ENCODE data around the gene ZBTB38. TPM values are rescaled to one million over a fixed set of nuclear protein-coding genes. Genes with fewer than 3 reads are reported as not detected.

ZBTB38 gene
- 10 to 100 TPM; 29.4 to 75.2 (median 36.6) TPM for total RNA-seq
- long read RNA-seq, partial matches to known transcripts: 0 of 4 reads
- long read RNA-seq, other reads (novel, unspliced or antisense): 2 of 4 reads

DNA sequence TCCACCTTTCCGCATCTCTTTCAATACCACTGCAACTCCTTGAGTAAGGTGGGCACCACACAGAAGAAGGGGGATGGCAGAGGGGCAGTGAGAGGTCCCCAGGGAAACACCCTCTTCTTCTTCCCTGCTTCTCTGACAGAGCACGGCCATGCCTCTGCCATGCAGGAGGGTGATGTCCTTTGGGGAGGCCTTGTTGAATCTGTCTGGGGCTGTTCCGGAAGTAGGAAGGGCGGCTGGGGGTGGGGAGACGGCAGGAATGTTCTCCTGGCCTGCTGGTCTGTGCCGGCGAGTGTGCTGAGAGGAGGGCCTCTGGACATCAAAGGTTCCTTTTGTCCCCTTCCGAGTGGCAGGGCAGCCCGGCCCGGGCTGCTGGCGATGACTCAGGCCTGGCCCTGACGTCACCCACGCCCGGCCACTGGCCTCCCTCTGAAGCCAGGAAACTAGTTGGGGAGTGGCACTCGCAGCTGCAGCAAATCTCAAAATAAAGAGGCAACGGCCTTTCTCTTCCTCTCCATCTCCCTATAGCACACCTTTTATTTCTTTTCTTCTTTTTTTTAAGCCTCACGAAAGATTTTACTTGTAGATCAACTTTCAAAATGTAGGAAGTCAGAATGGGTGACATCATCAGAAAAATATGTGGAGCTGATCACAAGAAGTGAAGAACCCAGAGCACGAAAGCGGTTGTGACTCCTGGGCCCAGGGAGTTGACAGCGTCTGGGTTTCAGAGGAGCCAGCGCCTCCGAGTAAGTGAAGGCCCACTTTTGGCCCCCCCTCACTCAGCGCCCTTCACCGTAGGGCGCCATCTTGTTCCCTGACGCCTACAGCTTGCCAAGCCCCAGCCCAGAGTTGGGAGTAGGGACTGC is at the start of gene ZBTB38:
Gene ZBTB38, plus strand, starts transcription at position 443 of the 863 bp plus-strand sequence. CDS start 73,885 bp downstream, outside the sequence.
- ATAC-seq (peak; percentile 80 to 87 (median 86)), DNase-seq (peak; percentile 77 to 83 (median 77))
- Histone ChIP-seq H3K9me3 (no peaks in the 10 kb centered on the region), H3K27ac (peak within 1 kb of the TSS; percentile 60 to 79 (median 66)), H3K36me3 (no peaks in the 10 kb centered on the region), H3K4me1 (no peaks in the 10 kb centered on the region), H3K4me3 (no peak within 1 kb of the TSS), H3K27me3 (no peaks in the 10 kb centered on the region)
- intact Hi-C loops (cut with DNase I): no loop called here
- TF ChIP-seq, protein P1, sequence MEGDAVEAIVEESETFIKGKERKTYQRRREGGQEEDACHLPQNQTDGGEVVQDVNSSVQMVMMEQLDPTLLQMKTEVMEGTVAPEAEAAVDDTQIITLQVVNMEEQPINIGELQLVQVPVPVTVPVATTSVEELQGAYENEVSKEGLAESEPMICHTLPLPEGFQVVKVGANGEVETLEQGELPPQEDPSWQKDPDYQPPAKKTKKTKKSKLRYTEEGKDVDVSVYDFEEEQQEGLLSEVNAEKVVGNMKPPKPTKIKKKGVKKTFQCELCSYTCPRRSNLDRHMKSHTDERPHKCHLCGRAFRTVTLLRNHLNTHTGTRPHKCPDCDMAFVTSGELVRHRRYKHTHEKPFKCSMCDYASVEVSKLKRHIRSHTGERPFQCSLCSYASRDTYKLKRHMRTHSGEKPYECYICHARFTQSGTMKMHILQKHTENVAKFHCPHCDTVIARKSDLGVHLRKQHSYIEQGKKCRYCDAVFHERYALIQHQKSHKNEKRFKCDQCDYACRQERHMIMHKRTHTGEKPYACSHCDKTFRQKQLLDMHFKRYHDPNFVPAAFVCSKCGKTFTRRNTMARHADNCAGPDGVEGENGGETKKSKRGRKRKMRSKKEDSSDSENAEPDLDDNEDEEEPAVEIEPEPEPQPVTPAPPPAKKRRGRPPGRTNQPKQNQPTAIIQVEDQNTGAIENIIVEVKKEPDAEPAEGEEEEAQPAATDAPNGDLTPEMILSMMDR (IDR thresholded peaks at IDR 0.05): no peak
- peak; percentile 46 for TF ChIP-seq POLR2A (IDR thresholded peaks at IDR 0.05)
- 46% methylated on average over 17 of the region's 26 CpGs for WGBS (ENCODE audit: insufficient coverage, low coverage, low lambda C conversion rate, missing lambda C conversion rate)

- TF ChIP-seq POLR2A (IDR thresholded peaks at IDR 0.05): no peak
- TF ChIP-seq, protein P1 (IDR thresholded peaks at IDR 0.05): no peak
- Histone ChIP-seq H3K9me3 (no peaks in the 10 kb centered on the region), H3K36me3 (no peaks in the 10 kb centered on the region), H3K4me1 (peaks cover 0 to 15% (median 7%) of the 10 kb centered on the region in 4 donors), H3K27me3 (no peaks in the 10 kb centered on the region), H3K27ac (no peak overlapping the region), H3K4me3 (no peak overlapping the region)
- intact Hi-C loops (cut with DNase I): no loop called here
- ATAC-seq: no peak
- DNase-seq: no peak
These were observed 47.8 kb upstream of the ZBTB38 start for GRCh38 chr3:141320399-141321108.

DNA sequence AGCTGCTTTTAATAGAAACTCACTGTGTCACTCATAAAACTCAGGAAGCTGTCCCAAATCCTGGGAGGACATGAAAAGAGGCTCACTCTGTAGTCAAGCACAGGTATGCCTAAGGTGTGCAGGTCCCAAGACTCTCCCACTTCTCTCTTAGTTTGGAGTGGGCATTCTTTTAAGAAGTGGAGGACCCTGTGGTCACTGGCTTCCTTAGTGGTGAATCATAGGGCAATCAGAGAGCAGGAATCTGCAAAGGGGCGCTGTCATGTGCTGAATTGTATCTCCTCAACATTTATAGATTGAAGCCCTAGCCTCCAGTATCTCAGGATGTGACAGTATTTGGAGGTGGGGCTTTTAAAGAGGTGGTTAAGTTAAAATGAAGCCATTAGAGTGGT is 47.2 kb upstream of the ZBTB38 start:
- no peaks in the 10 kb centered on the region for H3K9me3 ChIP-seq
- H3K36me3 ChIP-seq: no peaks in the 10 kb centered on the region
- no peak for DNase-seq
- H3K27me3 ChIP-seq: no peaks in the 10 kb centered on the region
- TF ChIP-seq, protein P1 (IDR thresholded peaks at IDR 0.05): no peak
- TF ChIP-seq POLR2A (IDR thresholded peaks at IDR 0.05): no peak
- H3K4me3 ChIP-seq: no peak overlapping the region
- 100% methylated on average over 1 of the region's 1 CpG for WGBS (ENCODE audit: insufficient coverage, low coverage, low lambda C conversion rate, missing lambda C conversion rate)
- H3K4me1 ChIP-seq: peaks cover 0 to 20% (median 7%) of the 10 kb centered on the region in 4 donors
- peak in 1 of 4 donors; percentile 19 for ATAC-seq
- H3K27ac ChIP-seq: no peak overlapping the region
- intact Hi-C loops (cut with DNase I): no loop called here

GRCh38 chr3:141323936-141324704 is 44.2 kb upstream of the ZBTB38 start:
- WGBS (ENCODE audit: insufficient coverage, low coverage, low lambda C conversion rate, missing lambda C conversion rate): 20% methylated on average over 4 of the region's 4 CpGs

More at GRCh38 chr3:141323936-141324704, 44.2 kb upstream of the ZBTB38 start:
- Histone ChIP-seq H3K27me3 (no peaks in the 10 kb centered on the region), H3K4me3 (peak overlapping the region in 2 of 3 donors; percentile 8 to 34), H3K4me1 (peaks cover 0 to 28% (median 7%) of the 10 kb centered on the region in 4 donors), H3K9me3 (no peaks in the 10 kb centered on the region), H3K36me3 (no peaks in the 10 kb centered on the region), H3K27ac (peak overlapping the region in 1 of 3 donors; percentile 58)
- peak; percentile 62 to 80 (median 76) for ATAC-seq
- no peak for DNase-seq
- TF ChIP-seq POLR2A (IDR thresholded peaks at IDR 0.05): no peak
- TF ChIP-seq, protein P1 (IDR thresholded peaks at IDR 0.05): no peak
- intact Hi-C loops (cut with DNase I): no loop called here
